HUDEP-2 (cell line): ENCODE results near the gene SELENON.

Experiments
- DNase-seq, 76 experiments: peaks; one replicate each; lab custom pipeline; 2025; ENCODE audit not compliant: unreplicated experiment in 76 of 76; lab: John Stamatoyannopoulos, UW

The SELENON gene

DNA sequence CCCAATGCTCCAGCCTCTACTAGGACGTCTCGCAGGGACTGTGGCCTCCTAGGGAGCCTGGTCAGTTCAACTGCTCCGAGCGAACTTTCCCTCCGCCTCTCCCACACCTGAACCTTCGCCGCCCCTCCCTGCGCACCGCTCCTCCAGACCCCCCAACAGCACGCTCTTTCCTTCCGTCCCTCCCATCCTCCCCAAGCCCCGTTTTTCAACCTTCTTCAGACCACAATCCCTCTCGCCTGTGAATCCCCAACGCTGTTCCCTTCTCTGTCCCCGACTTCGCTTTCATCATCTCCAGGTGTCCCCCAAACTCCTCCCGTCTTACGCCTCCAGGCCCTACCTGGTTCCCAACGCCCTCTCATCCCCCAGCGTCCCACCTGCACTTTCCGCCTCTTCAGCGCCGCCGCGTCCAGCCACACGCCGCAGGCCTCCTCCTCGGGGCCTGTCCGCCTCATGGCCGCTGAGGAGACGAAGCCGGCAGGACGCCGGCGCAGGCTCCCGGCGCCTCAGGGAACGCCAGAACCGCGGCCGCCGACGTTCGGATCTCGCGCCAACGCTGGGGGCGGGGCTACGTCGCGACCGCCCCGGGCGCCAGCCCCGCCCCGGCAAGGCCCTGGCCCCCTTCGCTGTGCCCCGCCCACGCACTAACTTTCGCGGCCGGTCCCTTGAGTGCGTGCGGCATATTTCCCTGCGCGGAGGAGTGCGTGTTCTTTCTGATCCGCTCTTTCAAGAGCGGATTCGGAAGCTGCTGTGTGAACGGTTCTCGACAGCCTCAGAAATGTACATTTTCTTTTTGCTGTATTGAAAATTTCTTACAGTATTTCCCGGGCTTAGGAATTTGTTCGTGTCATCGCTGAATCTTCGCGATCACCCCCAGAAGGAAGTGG is 59.2 kb downstream of the SELENON start, which contains the start of gene AUNIP:
Gene AUNIP (minus strand): TSS at position 552 of the 884 bp plus-strand sequence. CDS start 100 bp downstream, at position 452.
- peak in 73 of 76 experiments; percentile 30 to 90 (median 80) for DNase-seq

DNA sequence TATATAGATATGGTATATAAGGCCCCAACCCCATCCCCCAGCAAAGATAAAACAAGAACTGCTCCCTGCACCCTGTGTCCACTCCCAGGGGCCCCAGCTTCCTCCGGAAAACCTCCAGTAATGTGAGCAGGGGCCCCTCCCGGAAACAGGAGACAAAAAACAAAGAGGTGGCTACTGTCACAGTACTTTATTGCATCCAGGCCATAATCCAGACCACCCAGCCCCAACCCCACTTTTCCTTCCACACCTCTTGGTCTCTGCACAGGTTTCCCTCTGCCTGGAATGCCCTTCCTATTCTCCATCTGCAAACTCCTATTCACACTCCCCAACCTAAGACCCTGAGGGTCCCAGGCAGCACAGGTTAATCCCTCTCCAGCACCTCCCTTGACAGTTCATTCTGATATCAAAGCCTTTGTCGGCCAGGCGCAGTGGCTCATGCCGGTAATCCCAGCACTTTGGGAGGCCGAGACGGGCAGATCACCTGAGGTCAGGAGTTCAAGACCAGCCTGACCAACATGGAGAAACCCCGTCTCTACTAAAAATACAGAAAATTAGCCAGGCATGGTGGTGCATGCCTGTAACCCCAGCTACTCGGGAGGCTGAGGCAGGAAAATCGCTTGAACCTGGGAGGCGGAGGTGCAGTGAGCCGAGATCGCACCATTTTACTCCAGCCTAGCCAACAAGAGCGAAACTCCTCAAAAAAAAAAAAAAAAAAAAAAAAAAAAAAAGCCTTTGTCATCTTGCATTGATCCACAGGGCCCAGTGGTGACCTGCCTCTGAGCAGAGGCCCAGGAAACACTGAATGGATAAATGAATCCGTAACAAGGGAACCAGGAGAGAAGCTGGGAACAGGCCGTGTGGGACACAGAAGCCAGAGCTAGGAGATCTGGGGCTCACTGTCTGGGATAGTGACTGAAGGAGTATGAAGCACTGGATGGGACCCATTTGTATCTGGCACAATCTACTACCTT is 61.6 kb downstream of the SELENON start:
- peak in 3 of 76 experiments; percentile 10 to 31 (median 15) for DNase-seq

DNA sequence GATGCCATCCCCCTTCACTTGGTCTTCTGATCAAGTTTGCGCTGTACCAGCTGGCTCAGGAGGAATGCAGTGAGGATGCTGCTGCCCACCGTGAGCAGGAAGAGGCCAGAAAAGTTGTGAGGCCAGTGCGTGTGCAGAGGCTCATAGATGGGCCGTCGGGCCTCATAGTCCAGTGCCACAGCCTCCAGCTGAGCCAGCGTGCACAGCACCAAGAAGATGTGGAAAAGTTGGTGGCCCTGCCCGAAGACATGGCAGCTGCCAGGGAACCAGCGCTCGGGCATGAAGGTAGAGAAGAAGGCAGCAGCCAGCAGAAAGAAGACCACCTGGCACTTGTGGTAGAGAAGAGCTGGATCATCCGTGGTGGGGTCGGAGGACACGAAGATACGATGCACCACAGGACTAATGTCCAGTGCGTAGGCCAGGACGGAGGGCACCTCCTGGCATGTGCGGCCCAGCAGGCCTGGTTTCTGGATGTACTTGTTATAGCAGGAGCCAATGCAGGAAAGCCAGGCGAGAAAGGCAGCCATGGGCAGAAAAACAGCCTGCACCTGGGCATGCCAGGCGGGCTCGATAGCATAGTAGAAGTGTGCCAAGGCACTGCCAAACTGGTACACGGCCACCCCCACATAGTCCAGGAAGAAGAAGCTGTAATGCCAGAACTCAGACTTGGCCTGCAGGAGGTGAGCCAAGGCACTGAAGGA is 62.9 kb downstream of the SELENON start:
- no peak for DNase-seq

DNA sequence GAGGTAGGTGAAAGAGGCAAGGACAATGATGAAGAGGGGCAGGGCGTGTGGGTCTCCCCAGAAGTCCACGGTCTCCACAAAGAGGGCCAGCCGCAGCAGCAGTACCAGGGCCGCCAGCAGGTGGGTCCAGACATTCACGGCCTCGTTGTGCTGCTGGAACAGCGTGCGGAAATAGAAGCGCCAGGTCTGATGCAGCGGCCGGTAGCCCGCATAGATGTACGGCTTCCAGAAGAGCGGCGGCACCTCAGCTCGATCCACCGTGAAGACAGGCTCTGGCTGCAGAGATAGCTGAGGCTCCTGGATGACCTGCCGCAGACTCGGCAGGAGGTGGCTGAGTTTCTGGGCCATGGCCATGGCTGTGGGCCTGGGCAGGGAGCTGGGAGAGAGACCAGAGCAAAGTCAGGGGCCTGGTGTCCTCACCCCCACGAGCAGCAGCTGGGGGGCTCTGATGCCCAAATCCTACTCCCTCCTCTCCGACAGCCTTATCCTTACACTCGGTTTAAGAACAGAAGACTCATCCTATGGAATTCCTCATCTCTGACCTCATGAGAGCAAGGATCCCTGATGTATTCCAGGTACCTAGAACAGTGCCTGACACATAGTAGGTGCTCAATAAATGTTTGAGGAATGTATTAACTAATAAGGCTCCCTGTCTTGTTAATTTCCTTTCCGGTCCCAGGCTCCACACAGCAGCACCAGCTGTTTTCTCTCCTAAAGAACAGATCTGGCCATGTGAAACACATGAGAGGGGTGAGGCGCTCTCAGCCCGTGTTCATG is 63.7 kb downstream of the SELENON start:
- no peak for DNase-seq

DNA sequence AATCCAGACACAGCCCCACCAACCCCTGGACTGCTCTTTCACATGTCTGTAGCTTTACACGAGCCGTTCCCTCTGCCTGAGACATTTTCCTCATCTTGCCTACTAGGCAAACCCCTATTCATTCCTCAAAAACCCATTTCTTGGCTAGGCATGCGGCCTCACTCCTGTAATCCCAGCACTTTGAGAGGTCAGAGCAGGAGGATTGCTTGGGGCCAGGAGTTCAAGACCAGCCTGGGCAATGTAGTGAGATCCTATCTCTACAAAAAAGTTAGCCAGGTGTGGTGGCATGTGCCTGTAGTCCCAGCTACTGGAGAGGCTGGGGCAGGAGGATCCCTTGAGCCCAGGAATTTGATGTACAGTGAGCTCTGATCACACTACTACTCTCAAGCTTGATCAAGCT is 64.4 kb downstream of the SELENON start:
- no peak for DNase-seq

DNA sequence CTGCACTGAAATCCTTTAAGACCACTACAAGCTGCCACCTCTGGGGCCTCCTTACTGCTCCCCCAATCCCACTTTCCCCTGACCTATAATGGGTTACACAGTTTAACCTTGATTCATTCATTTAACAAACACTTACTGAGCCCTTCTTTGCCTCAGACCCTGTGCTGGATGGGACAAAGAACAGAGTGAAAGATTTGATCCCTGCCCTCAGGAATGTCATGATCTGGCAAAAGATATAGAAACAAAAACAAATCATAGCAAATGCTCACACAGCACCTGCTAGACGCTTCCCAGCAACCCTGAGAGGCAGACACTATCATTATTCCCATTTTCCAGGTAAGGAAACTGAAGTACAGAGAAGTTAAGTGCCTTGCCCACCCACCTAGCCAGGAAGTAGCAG is 66.3 kb downstream of the SELENON start:
- DNase-seq = no peak

DNA sequence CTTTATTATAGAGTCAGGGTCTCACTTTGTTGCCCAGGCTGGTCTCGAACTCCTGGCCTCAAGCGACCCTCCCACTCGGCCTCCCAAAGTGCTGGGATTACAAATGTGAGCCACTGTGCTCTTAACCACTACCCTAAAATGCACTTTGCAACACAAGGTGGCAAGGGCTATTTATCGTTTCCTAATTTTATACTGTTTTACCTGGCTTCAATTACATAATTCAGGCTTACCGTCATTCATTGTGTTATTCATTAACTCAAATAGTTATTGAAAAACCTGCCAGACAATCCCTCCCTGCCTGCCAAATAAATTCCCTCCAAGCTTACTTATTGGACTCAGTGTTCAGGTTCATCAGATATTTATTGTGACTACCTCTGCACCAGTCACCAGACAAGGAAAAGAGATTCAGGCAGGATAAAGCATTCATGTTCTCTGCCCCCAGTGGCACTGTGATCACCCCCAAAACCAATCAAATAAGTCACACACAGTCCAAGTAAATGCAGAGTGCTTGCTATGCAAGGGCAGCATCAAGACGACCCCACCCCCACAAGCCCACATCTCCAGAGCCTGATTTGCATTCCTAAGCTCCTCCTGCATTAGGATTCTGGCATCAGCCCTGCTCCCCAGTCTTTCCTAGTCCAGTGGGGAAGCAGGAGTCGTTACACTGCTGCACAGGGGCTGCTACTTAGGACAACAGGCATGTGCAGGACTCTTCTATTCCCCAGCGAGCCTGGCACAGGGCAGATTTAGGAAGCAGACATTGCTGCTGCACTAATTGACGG is 67.4 kb downstream of the SELENON start:
- DNase-seq = no peak
